Stimulated activated CD4-positive, alpha-beta T cell treated with anti-CD3 and anti-CD28 coated beads, Interleukin-4, amount 100 ng/mL, for 24 hours (primary cell): ENCODE measurements around the gene LRRC4.
A peak's percentile ranks its signal among the peaks of the same experiment; 100 is the strongest.

ENCODE experiments used
- DNase-seq: peaks from one replicate; pipeline ENCODE4 v3.0.0-alpha.2; 2020

The LRRC4 gene

GRCh38 chr7:128056901-128057300 is 25.7 kb upstream of the LRRC4 start:
- DNase-seq, result no peak

GRCh38 chr7:128055637-128056036 is 24.4 kb upstream of the LRRC4 start:
- no peak for DNase-seq

GRCh38 chr7:128054511-128054910 is 23.3 kb upstream of the LRRC4 start:
- no peak for DNase-seq

GRCh38 chr7:128053991-128054390 is 22.8 kb upstream of the LRRC4 start:
- no peak for DNase-seq

- DNase-seq, result no peak
These were observed 21.8 kb upstream of the LRRC4 start for GRCh38 chr7:128053023-128053422.

GRCh38 chr7:128052404-128052803 is 21.2 kb upstream of the LRRC4 start:
- DNase-seq, result no peak

- no peak for DNase-seq
These were observed 14.5 kb upstream of the LRRC4 start for GRCh38 chr7:128045766-128046165.

- no peak for DNase-seq
These were observed 13.9 kb upstream of the LRRC4 start for GRCh38 chr7:128045158-128045557.

- DNase-seq, result no peak
These were observed 12.8 kb upstream of the LRRC4 start for GRCh38 chr7:128044064-128044463.

- no peak for DNase-seq
These were observed 10.8 kb upstream of the LRRC4 start for GRCh38 chr7:128042012-128042411.

GRCh38 chr7:128041203-128041602 is 10.0 kb upstream of the LRRC4 start:
- DNase-seq, result no peak

GRCh38 chr7:128040205-128040604 is 9.0 kb upstream of the LRRC4 start:
- DNase-seq, result no peak

- DNase-seq, result no peak
These were observed 8.3 kb upstream of the LRRC4 start for GRCh38 chr7:128039544-128039953.

- DNase-seq, result no peak
These were observed 6.8 kb upstream of the LRRC4 start for GRCh38 chr7:128037880-128038619.

GRCh38 chr7:128037081-128037480 is 5.8 kb upstream of the LRRC4 start:
- no peak for DNase-seq

GRCh38 chr7:128036226-128036940 is 5.1 kb upstream of the LRRC4 start:
- DNase-seq, result no peak

- no peak for DNase-seq
These were observed 4.5 kb upstream of the LRRC4 start for GRCh38 chr7:128035712-128036111.

GRCh38 chr7:128034825-128035224 is 3.6 kb upstream of the LRRC4 start:
- no peak for DNase-seq

- no peak for DNase-seq
These were observed 2.0 kb upstream of the LRRC4 start for GRCh38 chr7:128033246-128033645.

- no peak for DNase-seq
These were observed 1.5 kb upstream of the LRRC4 start for GRCh38 chr7:128032605-128033235.

GRCh38 chr7:128031901-128032604 is 816 bp upstream of the LRRC4 start:
- DNase-seq, result peak; percentile 71

GRCh38 chr7:128030263-128030653 is 979 bp downstream of the LRRC4 start:
- no peak for DNase-seq

GRCh38 chr7:128029405-128029995 is 1.7 kb downstream of the LRRC4 start:
- no peak for DNase-seq
